WTC11 (cell line): ENCODE results near the gene THAP3. TPM values are rescaled to one million over a fixed set of nuclear protein-coding genes. Genes with fewer than 3 reads are reported as not detected.

Experiments used
- ATAC-seq: fragments of 200-7000 bp; cut with Tn5 transposase; 2 replicates; pipeline ENCODE4 v1.10.0; 2021; ENCODE audit warnings: mild to moderate bottlenecking, moderate library complexity
- CTCF ChIA-PET: fragments of 300-600 bp; sonication (Branson Sonifier 250); formaldehyde crosslinking; loops from one replicate; lab custom pipeline; 2021; ENCODE audit warnings: antibody characterized with exemption; lab: Charles Lee
- POLR2A ChIA-PET: fragments of 350-600 bp; sonication (Branson Sonifier 250); formaldehyde crosslinking; loops from one replicate; lab custom pipeline; 2021; ENCODE audit warnings: antibody characterized with exemption; lab: Charles Lee
- DNase-seq: peaks from one replicate; pipeline ENCODE4 v3.0.0; 2021; ENCODE audit warnings: low spot score
- H3K27ac Mint-ChIP-seq: 2 replicates; pipeline ENCODE4 v1.8.0; 2021; ENCODE audit warnings: mixed read lengths
- H3K27me3 Mint-ChIP-seq: 2 replicates; pipeline ENCODE4 v1.8.0; 2021; ENCODE audit warnings: low read depth, mild to moderate bottlenecking, moderate library complexity, mixed read lengths
- H3K36me3 Mint-ChIP-seq: 2 replicates; pipeline ENCODE4 v1.8.0; 2021; ENCODE audit warnings: mixed read lengths
- H3K4me1 Mint-ChIP-seq: 2 replicates; pipeline ENCODE4 v1.8.0; 2022; ENCODE audit warnings: mixed read lengths
- H3K4me3 Mint-ChIP-seq: 2 replicates; pipeline ENCODE4 v1.8.0; 2021; ENCODE audit warnings: mild to moderate bottlenecking, moderate library complexity, mixed read lengths
- H3K9me3 Mint-ChIP-seq: 2 replicates; pipeline ENCODE4 v1.8.0; 2021; ENCODE audit warnings: mixed read lengths
- ARID4B ChIP-seq: sonication (generic); formaldehyde crosslinking; IDR thresholded peaks from 2 replicates; pipeline ENCODE4 v1.8.0; 2023; ENCODE audit warnings: missing genetic modification reagents, mild to moderate bottlenecking, borderline replicate concordance
- ATF1 ChIP-seq: sonication (generic); formaldehyde crosslinking; IDR thresholded peaks from 2 replicates; pipeline ENCODE4 v1.8.1; 2023; ENCODE audit warnings: mild to moderate bottlenecking, moderate library complexity, missing genetic modification reagents
- CBFB ChIP-seq: sonication (generic); formaldehyde crosslinking; IDR thresholded peaks from 2 replicates; pipeline ENCODE4 v1.8.1; 2022; ENCODE audit warnings: mild to moderate bottlenecking, low read depth, missing genetic modification reagents
- CREB1 ChIP-seq: sonication (generic); formaldehyde crosslinking; IDR thresholded peaks from 2 replicates; pipeline ENCODE4 v1.8.0; 2023; ENCODE audit warnings: mild to moderate bottlenecking, missing genetic modification reagents
- E2F5 ChIP-seq: sonication (generic); formaldehyde crosslinking; IDR thresholded peaks from 2 replicates; pipeline ENCODE4 v1.8.1; 2022; ENCODE audit warnings: mild to moderate bottlenecking, moderate library complexity, missing genetic modification reagents
- EMX1 ChIP-seq: fragments of 250-450 bp; sonication (Bioruptor Pico); IDR thresholded peaks from 2 replicates; pipeline ENCODE4 v1.8.0; 2021; ENCODE audit warnings: mild to moderate bottlenecking
- FOXP1 ChIP-seq: sonication (generic); formaldehyde crosslinking; IDR thresholded peaks from 2 replicates; pipeline ENCODE4 v1.8.0; 2022; ENCODE audit warnings: missing genetic modification reagents, mild to moderate bottlenecking, moderate library complexity, borderline replicate concordance
- NFYB ChIP-seq: sonication (generic); formaldehyde crosslinking; conservative IDR thresholded peaks from 2 replicates; pipeline ENCODE4 v1.8.0; 2022; ENCODE audit warnings: low read depth, missing genetic modification reagents
- NR3C1 ChIP-seq: sonication (generic); formaldehyde crosslinking; conservative IDR thresholded peaks from 2 replicates; pipeline ENCODE4 v1.8.1; 2023; ENCODE audit warnings: low read depth, mild to moderate bottlenecking, missing genetic modification reagents
- RELA ChIP-seq: sonication (generic); formaldehyde crosslinking; IDR thresholded peaks from 2 replicates; pipeline ENCODE4 v1.8.1; 2022; ENCODE audit warnings: missing genetic modification reagents, mild to moderate bottlenecking, borderline replicate concordance
- SP1 ChIP-seq: sonication (generic); formaldehyde crosslinking; conservative IDR thresholded peaks from 2 replicates; pipeline ENCODE4 v1.8.1; 2022; ENCODE audit warnings: missing genetic modification reagents
- TEAD1 ChIP-seq: sonication (generic); formaldehyde crosslinking; IDR thresholded peaks from 2 replicates; pipeline ENCODE4 v1.8.0; 2022; ENCODE audit warnings: mild to moderate bottlenecking, missing genetic modification reagents
- TEAD4 ChIP-seq: sonication (generic); formaldehyde crosslinking; IDR thresholded peaks from 2 replicates; pipeline ENCODE4 v1.8.0; 2022; ENCODE audit warnings: mild to moderate bottlenecking, missing genetic modification reagents
- USF1 ChIP-seq: sonication (generic); formaldehyde crosslinking; IDR thresholded peaks from 2 replicates; pipeline ENCODE4 v1.8.0; 2022; ENCODE audit warnings: mild to moderate bottlenecking, missing genetic modification reagents
- ZNF232 ChIP-seq: sonication (generic); formaldehyde crosslinking; IDR thresholded peaks from 2 replicates; pipeline ENCODE4 v1.8.0; 2022; ENCODE audit warnings: mild to moderate bottlenecking, missing genetic modification reagents
- total RNA-seq: library from RNA; stranded (reverse); gene quantifications from 3 replicates; pipeline ENCODE4 v1.2.3, GENCODE V29; 2021
- TF ChIP-seq, protein P1 (sequence below): sonication (generic); formaldehyde crosslinking; IDR thresholded peaks from 2 replicates; pipeline ENCODE4 v1.8.0; 2022; ENCODE audit warnings: mild to moderate bottlenecking, missing genetic modification reagents
- TF ChIP-seq, protein P2 (sequence below): sonication (generic); formaldehyde crosslinking; IDR thresholded peaks from 2 replicates; pipeline ENCODE4 v1.8.1; 2023; ENCODE audit warnings: mild to moderate bottlenecking, missing genetic modification reagents, moderate library complexity
- TF ChIP-seq, protein P3 (sequence below): sonication (generic); formaldehyde crosslinking; IDR thresholded peaks from 2 replicates; pipeline ENCODE4 v1.8.1; 2022; ENCODE audit warnings: mild to moderate bottlenecking, missing genetic modification reagents, moderate library complexity, borderline replicate concordance
- TF ChIP-seq, protein P4 (sequence below): sonication (generic); formaldehyde crosslinking; IDR thresholded peaks from 2 replicates; pipeline ENCODE4 v1.8.0; 2022; ENCODE audit warnings: missing genetic modification reagents

The THAP3 gene
- total RNA-seq, 1 experiment from 2014 or later = 14.8 TPM

DNA sequence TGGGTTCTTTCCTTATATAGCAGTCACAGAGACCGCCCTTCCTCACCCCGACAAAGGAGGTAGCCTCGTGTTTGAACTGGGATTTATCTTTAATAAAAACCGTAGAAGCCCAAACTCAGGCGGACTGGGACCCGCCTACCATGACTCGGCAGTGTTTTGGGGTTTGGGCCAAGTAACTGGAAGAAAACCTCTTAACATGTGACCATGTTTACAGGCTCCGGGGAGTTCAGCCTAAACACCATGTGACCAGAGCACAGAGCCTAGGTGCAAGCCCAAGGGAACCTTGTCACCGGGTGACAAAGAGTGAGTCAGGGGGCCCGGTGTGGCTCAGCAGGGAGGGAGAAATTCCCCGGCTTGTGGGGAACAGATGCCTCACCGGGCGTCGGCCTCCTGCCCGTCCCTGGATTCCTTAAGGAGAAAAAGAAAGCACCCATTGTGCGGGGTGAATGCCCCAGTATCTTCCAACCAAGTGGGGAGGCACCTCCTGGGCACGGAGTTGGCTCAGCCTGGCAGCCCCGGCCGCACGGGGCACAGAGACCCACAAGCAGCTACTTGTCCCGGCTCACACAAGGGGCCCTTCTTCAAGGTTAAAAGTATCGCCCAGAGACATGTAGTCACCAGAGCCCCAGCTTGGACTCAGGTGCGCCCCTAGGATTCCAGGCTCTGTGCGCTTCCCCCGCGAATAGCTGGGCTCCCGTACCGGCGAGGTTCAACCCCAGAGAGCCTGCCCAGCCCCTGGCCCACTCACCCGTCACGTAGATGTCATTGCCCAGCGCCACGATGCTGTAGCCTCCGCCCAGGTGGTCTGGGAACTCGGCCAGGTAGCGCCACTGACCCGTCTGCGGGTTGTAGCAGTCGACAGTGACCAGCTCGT is 23.4 kb upstream of the THAP3 start (continued):
- TF ChIP-seq CBFB (CRISPR knock-in tag) (no peak), USF1 (CRISPR knock-in tag) (peak; percentile 64; the same call in 1 of the 2 replicates), SP1 (no peak), NFYB (CRISPR knock-in tag) (no peak), FOXP1 (CRISPR knock-in tag) (no peak), EMX1 (CRISPR knock-in tag) (no peak), ARID4B (CRISPR knock-in tag) (no peak), ATF1 (CRISPR knock-in tag) (no peak)
- TF ChIP-seq, protein P1, sequence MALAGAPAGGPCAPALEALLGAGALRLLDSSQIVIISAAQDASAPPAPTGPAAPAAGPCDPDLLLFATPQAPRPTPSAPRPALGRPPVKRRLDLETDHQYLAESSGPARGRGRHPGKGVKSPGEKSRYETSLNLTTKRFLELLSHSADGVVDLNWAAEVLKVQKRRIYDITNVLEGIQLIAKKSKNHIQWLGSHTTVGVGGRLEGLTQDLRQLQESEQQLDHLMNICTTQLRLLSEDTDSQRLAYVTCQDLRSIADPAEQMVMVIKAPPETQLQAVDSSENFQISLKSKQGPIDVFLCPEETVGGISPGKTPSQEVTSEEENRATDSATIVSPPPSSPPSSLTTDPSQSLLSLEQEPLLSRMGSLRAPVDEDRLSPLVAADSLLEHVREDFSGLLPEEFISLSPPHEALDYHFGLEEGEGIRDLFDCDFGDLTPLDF (CRISPR knock-in tag) = no peak
- TF ChIP-seq, protein P2, sequence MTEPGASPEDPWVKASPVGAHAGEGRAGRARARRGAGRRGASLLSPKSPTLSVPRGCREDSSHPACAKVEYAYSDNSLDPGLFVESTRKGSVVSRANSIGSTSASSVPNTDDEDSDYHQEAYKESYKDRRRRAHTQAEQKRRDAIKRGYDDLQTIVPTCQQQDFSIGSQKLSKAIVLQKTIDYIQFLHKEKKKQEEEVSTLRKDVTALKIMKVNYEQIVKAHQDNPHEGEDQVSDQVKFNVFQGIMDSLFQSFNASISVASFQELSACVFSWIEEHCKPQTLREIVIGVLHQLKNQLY (CRISPR knock-in tag) = 0 out of 2 replicates have a peak, but pooled peaks have one; percentile 68
- TF ChIP-seq, protein P3, sequence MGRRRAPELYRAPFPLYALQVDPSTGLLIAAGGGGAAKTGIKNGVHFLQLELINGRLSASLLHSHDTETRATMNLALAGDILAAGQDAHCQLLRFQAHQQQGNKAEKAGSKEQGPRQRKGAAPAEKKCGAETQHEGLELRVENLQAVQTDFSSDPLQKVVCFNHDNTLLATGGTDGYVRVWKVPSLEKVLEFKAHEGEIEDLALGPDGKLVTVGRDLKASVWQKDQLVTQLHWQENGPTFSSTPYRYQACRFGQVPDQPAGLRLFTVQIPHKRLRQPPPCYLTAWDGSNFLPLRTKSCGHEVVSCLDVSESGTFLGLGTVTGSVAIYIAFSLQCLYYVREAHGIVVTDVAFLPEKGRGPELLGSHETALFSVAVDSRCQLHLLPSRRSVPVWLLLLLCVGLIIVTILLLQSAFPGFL = no peak

- ATAC-seq (peak; percentile 13), DNase-seq (peak; percentile 29)
- Mint-ChIP-seq H3K9me3 (no peaks in the 10 kb centered on the region), H3K27ac (no peak overlapping the region), H3K27me3 (no peaks in the 10 kb centered on the region; the same call in 1 of the 2 replicates), H3K4me1 (peaks cover 23% of the 10 kb centered on the region), H3K36me3 (peaks cover 3% of the 10 kb centered on the region; the same call in 1 of the 2 replicates), H3K4me3 (peak overlapping the region; percentile 80)
- CTCF ChIA-PET = interaction anchor here (0.6 to 1.9 kb wide), 14 partner anchors 8 to 468 kb away, joined by 3 to 8 read pairs (median 4); partner anchors contain the start of genes NOL9, PHF13, THAP3 and ZBTB48
- POLR2A ChIA-PET = interaction anchor here (0.8 to 1.5 kb wide), 7 partner anchors 12 to 44 kb away, joined by 3 to 6 read pairs (median 4); partner anchors contain the start of genes PHF13 and THAP3
- TF ChIP-seq ZNF232 (no peak), E2F5 (CRISPR knock-in tag) (no peak), NR3C1 (CRISPR knock-in tag) (no peak), CREB1 (CRISPR knock-in tag) (peak; percentile 10; the same call in 1 of the 2 replicates), FOXP1 (CRISPR knock-in tag) (peak; percentile 95), TEAD4 (CRISPR knock-in tag) (no peak), ATF1 (CRISPR knock-in tag) (no peak; the same call in 1 of the 2 replicates), TEAD1 (0 out of 2 replicates have a peak, but pooled peaks have one; percentile 12), RELA (peak; percentile 79; the same call in 1 of the 2 replicates)
- TF ChIP-seq, protein P4, sequence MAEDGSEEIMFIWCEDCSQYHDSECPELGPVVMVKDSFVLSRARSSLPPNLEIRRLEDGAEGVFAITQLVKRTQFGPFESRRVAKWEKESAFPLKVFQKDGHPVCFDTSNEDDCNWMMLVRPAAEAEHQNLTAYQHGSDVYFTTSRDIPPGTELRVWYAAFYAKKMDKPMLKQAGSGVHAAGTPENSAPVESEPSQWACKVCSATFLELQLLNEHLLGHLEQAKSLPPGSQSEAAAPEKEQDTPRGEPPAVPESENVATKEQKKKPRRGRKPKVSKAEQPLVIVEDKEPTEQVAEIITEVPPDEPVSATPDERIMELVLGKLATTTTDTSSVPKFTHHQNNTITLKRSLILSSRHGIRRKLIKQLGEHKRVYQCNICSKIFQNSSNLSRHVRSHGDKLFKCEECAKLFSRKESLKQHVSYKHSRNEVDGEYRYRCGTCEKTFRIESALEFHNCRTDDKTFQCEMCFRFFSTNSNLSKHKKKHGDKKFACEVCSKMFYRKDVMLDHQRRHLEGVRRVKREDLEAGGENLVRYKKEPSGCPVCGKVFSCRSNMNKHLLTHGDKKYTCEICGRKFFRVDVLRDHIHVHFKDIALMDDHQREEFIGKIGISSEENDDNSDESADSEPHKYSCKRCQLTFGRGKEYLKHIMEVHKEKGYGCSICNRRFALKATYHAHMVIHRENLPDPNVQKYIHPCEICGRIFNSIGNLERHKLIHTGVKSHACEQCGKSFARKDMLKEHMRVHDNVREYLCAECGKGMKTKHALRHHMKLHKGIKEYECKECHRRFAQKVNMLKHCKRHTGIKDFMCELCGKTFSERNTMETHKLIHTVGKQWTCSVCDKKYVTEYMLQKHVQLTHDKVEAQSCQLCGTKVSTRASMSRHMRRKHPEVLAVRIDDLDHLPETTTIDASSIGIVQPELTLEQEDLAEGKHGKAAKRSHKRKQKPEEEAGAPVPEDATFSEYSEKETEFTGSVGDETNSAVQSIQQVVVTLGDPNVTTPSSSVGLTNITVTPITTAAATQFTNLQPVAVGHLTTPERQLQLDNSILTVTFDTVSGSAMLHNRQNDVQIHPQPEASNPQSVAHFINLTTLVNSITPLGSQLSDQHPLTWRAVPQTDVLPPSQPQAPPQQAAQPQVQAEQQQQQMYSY (CRISPR knock-in tag) = no peak
Observed at GRCh38 chr1:6601923-6602668, 22.6 kb upstream of the THAP3 start.
